Posterior vena cava (tissue), 2 donors: ENCODE measurements around the gene PHLPP2. TPM values are rescaled to one million over a fixed set of nuclear protein-coding genes. Genes with fewer than 3 reads are reported as not detected.

Experiments
- DNase-seq: peaks from one replicate; pipeline ENCODE4 v3.0.0-alpha.2; 2020; ENCODE audit warnings: low spot score
- intact Hi-C, 2 donors: fragments of 100-400 bp; cut with DNase I; formaldehyde crosslinking; loops; one replicate each; pipeline versions ENCODE4 v1.14.1 to v1.14.2; 2022 to 2023
- long read RNA-seq, 2 donors: library from polyadenylated mRNA; unstranded; transcript quantifications; one replicate each; pipeline ENCODE4 v2.0.0, GENCODE V29; 2020 to 2021
- total RNA-seq, 2 donors: library from RNA; stranded (reverse); fragmentation: NEBNext Ultra II Directional; extraction: Animal tissue kit (Norgen Biotek cat#: 25700); gene quantifications; one replicate each; pipeline ENCODE4 v1.2.1, GENCODE V29; 2021
- donor health status: DM: yes; HTN: yes; CAD: no.
- donor health status: DM: yes; HTN: yes; CAD: no.

The PHLPP2 gene
- 1 to 10 TPM; 6.3 to 9.1 TPM for total RNA-seq
- long read RNA-seq, donor 1 = 0 reads
- long read RNA-seq, donor 2, partial matches to known transcripts = 0 of 2 reads
- long read RNA-seq, donor 2, other reads (novel, unspliced or antisense) = 2 of 2 reads

GRCh38 chr16:71724320-71724751, at the start of gene PHLPP2:
Gene PHLPP2 (minus strand): TSS chr16:71724701. CDS start chr16:71714795, 9,906 bp downstream.
- intact Hi-C loops = no loop called here
- DNase-seq = no peak

- DNase-seq = no peak
- intact Hi-C loops = no loop called here
Measured at GRCh38 chr16:71771571-71771970, 47.1 kb upstream of the PHLPP2 start.

- intact Hi-C loops = no loop called here
- no peak for DNase-seq
Measured at GRCh38 chr16:71769222-71769621, 44.7 kb upstream of the PHLPP2 start.

GRCh38 chr16:71767060-71767900, 42.8 kb upstream of the PHLPP2 start:
- intact Hi-C loops = no loop called here

GRCh38 chr16:71762186-71762585, 37.7 kb upstream of the PHLPP2 start:
- DNase-seq = no peak

More at GRCh38 chr16:71767060-71767900, 42.8 kb upstream of the PHLPP2 start:
- DNase-seq = no peak

GRCh38 chr16:71761097-71761496, 36.6 kb upstream of the PHLPP2 start:
- intact Hi-C loops = no loop called here
- DNase-seq = no peak

More at GRCh38 chr16:71762186-71762585, 37.7 kb upstream of the PHLPP2 start:
- intact Hi-C loops = no loop called here

GRCh38 chr16:71758293-71758760, 33.8 kb upstream of the PHLPP2 start:
- intact Hi-C loops = no loop called here
- no peak for DNase-seq

GRCh38 chr16:71754652-71755051, 30.2 kb upstream of the PHLPP2 start:
- no peak for DNase-seq
- intact Hi-C loops = no loop called here

GRCh38 chr16:71754108-71754507, 29.6 kb upstream of the PHLPP2 start:
- intact Hi-C loops = no loop called here
- DNase-seq = no peak

GRCh38 chr16:71748226-71748625, 23.7 kb upstream of the PHLPP2 start:
- intact Hi-C loops = no loop called here
- no peak for DNase-seq

GRCh38 chr16:71746442-71747046, 22.0 kb upstream of the PHLPP2 start:
- intact Hi-C loops = no loop called here
- DNase-seq = no peak

- intact Hi-C loops = loop anchor here in 1 of 2 donors (10.0 kb wide), 1 partner anchor 64 kb away; no protein-coding TSS in a partner anchor
Measured at GRCh38 chr16:71738855-71739254, 14.4 kb upstream of the PHLPP2 start.

GRCh38 chr16:71737501-71737900, 13.0 kb upstream of the PHLPP2 start:
- DNase-seq = no peak
- intact Hi-C loops = loop anchor here in 1 of 2 donors (10.0 kb wide), 1 partner anchor 63 kb away; no protein-coding TSS in a partner anchor

More at GRCh38 chr16:71738855-71739254, 14.4 kb upstream of the PHLPP2 start:
- no peak for DNase-seq

- intact Hi-C loops = loop anchor here in 1 of 2 donors (10.0 kb wide), 1 partner anchor 60 kb away; no protein-coding TSS in a partner anchor
- no peak for DNase-seq
Measured at GRCh38 chr16:71734511-71734910, 10.0 kb upstream of the PHLPP2 start.

- intact Hi-C loops = loop anchor here in 1 of 2 donors (10.0 kb wide), 1 partner anchor 58 kb away; no protein-coding TSS in a partner anchor
- no peak for DNase-seq
Measured at GRCh38 chr16:71732587-71732986, 8.1 kb upstream of the PHLPP2 start.

GRCh38 chr16:71727551-71728324, 3.2 kb upstream of the PHLPP2 start:
- no peak for DNase-seq
- intact Hi-C loops = no loop called here

GRCh38 chr16:71726476-71727315, 2.2 kb upstream of the PHLPP2 start:
- no peak for DNase-seq
- intact Hi-C loops = no loop called here
